Measurements from ENCODE around the gene C1QA. TPM values are rescaled to one million over a fixed set of nuclear protein-coding genes. Genes with fewer than 3 reads are reported as not detected.

C1QA gene
- total and polyA plus RNA-seq, 10 of the 15 experiments (the other 5 are each of a cell fraction or from before 2014, with no cell fraction given), result 0.59 TPM; not detected in 9

DNA sequence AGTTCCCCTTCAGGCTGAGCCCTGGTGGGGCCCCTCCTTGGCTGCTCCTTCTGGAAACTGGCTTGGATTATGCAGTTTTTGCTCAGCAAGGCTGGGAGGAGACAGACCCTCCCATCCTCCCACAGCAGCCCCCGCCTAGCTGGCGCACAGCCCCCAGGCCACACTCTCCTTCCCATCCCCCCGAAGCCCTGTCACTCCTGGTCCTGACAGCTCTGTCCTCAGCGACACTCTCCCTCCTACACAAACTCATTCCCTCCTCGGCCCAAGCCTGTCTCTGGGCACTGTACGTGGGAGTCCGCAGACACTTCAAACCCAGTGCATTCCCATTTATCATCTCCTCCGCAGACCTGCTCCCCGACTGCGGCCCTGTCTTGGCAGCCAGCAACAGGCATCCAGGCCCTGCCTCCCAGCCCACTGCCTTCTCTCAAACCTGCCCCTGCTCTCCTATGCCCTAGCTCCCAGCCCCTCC, 49.2 kb downstream of the C1QA start:
- ChIA-PET SMC1A (ENCODE audit: uncharacterized antibody, unreplicated experiment) (no interaction called here), CTCF (no interaction called here), POLR2A (no interaction called here), RAD21 (ENCODE audit: unreplicated experiment) (no interaction called here)
- Histone ChIP-seq H3K4me3 (no peak overlapping the region), H3K9ac (ENCODE audit: control insufficient read depth, insufficient read depth, low read length) (no peak overlapping the region), H3K36me3 (ENCODE audit: control insufficient read depth in 2 of 2, insufficient read depth in 2 of 2, low read length in 1 of 2) (no peaks in the 10 kb centered on the region), H3K9me3 (replicated peaks; ENCODE audit: control insufficient read depth, insufficient read depth, low read length) (no peaks in the 10 kb centered on the region), H3K4me1 (ENCODE audit: control insufficient read depth, insufficient read depth, low read length) (no peaks in the 10 kb centered on the region), H4K20me1 (ENCODE audit: control insufficient read depth, insufficient read depth) (no peaks in the 10 kb centered on the region), H2AFZ (ENCODE audit: control insufficient read depth, low read depth, low read length) (no peak overlapping the region), H3K27me3 (replicated peaks in 1 of 2; ENCODE audit: control insufficient read depth in 2 of 2, insufficient read depth in 2 of 2, low read length in 1 of 2) (peaks cover 0 to 1% of the 10 kb centered on the region in 2 experiments; a peak in 1 of 4 replicates), H3K79me2 (ENCODE audit: control insufficient read depth, insufficient read depth, low read length) (no peaks in the 10 kb centered on the region), H3K4me2 (ENCODE audit: control insufficient read depth, insufficient read depth) (no peak overlapping the region), H3K27ac (ENCODE audit: control insufficient read depth, insufficient read depth) (no peak overlapping the region)
- ATAC-seq, result no peak
- in situ Hi-C loops (cut with MboI) (no loop called here), intact Hi-C loops (cut with micrococcal nuclease; ENCODE audit: unreplicated experiment) (no loop called here)
- no TSS peak for BruUV-seq (replicated peaks)
- no peak for FAIRE-seq
- TF ChIP-seq KDM1A (IDR thresholded peaks at IDR 0.05; ENCODE audit: borderline replicate concordance), result no peak
- no peak for DNase-seq (ENCODE audit: low read depth, low spot score)
- WGBS (ENCODE audit: insufficient coverage, insufficient replicate concordance, low lambda C conversion rate, missing lambda C conversion rate), result 37% methylated on average over 10 of the region's 10 CpGs

DNA sequence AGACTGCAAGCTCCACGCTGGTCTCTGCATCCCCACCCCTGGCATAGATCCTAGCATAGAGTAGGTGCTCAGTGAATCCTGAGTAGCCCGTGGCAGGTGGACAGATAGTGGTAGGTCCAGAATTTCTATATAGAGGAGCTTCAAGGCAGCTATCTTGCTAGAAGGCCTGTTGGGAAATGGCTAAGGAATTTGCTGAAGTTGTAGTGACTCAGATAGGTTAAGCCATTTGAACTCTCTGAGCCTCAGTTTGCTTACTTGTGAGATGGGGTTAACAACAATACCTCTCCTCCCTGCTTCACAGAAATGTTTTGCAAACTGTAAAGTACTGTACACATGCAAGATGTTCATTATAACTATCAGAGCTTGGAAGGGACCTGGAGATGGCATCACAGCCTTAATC, 50.8 kb downstream of the C1QA start:
- ChIA-PET CTCF (interaction anchor here (0.7 to 1.2 kb wide), 3 partner anchors 9 to 277 kb away, joined by 3 read pairs; no protein-coding TSS in a partner anchor), POLR2A (no interaction called here), SMC1A (ENCODE audit: uncharacterized antibody, unreplicated experiment) (interaction anchor here (0.6 kb wide), 1 partner anchor 891 kb away, joined by 4 read pairs; no protein-coding TSS in a partner anchor), RAD21 (ENCODE audit: unreplicated experiment) (no interaction called here)
- Histone ChIP-seq H3K79me2 (ENCODE audit: control insufficient read depth, insufficient read depth, low read length) (no peaks in the 10 kb centered on the region), H4K20me1 (ENCODE audit: control insufficient read depth, insufficient read depth) (no peaks in the 10 kb centered on the region), H3K4me3 (no peak overlapping the region), H3K27me3 (replicated peaks in 1 of 2; ENCODE audit: control insufficient read depth in 2 of 2, insufficient read depth in 2 of 2, low read length in 1 of 2) (peaks cover 1 to 3% of the 10 kb centered on the region in 2 experiments; a peak in 2 of 4 replicates), H2AFZ (ENCODE audit: control insufficient read depth, low read depth, low read length) (no peak overlapping the region), H3K9me3 (replicated peaks; ENCODE audit: control insufficient read depth, insufficient read depth, low read length) (no peaks in the 10 kb centered on the region), H3K36me3 (ENCODE audit: control insufficient read depth in 2 of 2, insufficient read depth in 2 of 2, low read length in 1 of 2) (no peaks in the 10 kb centered on the region), H3K4me1 (ENCODE audit: control insufficient read depth, insufficient read depth, low read length) (no peaks in the 10 kb centered on the region), H3K4me2 (ENCODE audit: control insufficient read depth, insufficient read depth) (no peak overlapping the region), H3K9ac (ENCODE audit: control insufficient read depth, insufficient read depth, low read length) (no peak overlapping the region), H3K27ac (ENCODE audit: control insufficient read depth, insufficient read depth) (no peak overlapping the region)
- DNase-seq (ENCODE audit: low read depth, low spot score) (no peak), ATAC-seq (no peak), FAIRE-seq (no peak)
- intact Hi-C loops (cut with micrococcal nuclease; ENCODE audit: unreplicated experiment) (no loop called here), in situ Hi-C loops (cut with MboI) (no loop called here)
- 0% methylated on average over 2 of the region's 2 CpGs for WGBS (ENCODE audit: insufficient coverage, insufficient replicate concordance, low lambda C conversion rate, missing lambda C conversion rate)
- no TSS peak for BruUV-seq (replicated peaks)
- no peak for TF ChIP-seq RAD21 (IDR thresholded peaks at IDR 0.05; ENCODE audit: insufficient read depth, low read depth, low read length)
- no peak for TF ChIP-seq MYB (IDR thresholded peaks at IDR 0.05; ENCODE audit: borderline replicate concordance, low read depth, low read length)
- no peak for TF ChIP-seq RBBP5 (conservative IDR thresholded peaks at IDR 0.05)
- TF ChIP-seq ASH2L (IDR thresholded peaks at IDR 0.05; ENCODE audit: borderline replicate concordance, low read depth), result no peak
- TF ChIP-seq NR2F1 (conservative IDR thresholded peaks at IDR 0.05), result no peak
- TF ChIP-seq, protein P1, sequence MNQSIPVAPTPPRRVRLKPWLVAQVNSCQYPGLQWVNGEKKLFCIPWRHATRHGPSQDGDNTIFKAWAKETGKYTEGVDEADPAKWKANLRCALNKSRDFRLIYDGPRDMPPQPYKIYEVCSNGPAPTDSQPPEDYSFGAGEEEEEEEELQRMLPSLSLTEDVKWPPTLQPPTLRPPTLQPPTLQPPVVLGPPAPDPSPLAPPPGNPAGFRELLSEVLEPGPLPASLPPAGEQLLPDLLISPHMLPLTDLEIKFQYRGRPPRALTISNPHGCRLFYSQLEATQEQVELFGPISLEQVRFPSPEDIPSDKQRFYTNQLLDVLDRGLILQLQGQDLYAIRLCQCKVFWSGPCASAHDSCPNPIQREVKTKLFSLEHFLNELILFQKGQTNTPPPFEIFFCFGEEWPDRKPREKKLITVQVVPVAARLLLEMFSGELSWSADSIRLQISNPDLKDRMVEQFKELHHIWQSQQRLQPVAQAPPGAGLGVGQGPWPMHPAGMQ (IDR thresholded peaks at IDR 0.05; ENCODE audit: borderline replicate concordance), result no peak
- TF ChIP-seq, protein P2, sequence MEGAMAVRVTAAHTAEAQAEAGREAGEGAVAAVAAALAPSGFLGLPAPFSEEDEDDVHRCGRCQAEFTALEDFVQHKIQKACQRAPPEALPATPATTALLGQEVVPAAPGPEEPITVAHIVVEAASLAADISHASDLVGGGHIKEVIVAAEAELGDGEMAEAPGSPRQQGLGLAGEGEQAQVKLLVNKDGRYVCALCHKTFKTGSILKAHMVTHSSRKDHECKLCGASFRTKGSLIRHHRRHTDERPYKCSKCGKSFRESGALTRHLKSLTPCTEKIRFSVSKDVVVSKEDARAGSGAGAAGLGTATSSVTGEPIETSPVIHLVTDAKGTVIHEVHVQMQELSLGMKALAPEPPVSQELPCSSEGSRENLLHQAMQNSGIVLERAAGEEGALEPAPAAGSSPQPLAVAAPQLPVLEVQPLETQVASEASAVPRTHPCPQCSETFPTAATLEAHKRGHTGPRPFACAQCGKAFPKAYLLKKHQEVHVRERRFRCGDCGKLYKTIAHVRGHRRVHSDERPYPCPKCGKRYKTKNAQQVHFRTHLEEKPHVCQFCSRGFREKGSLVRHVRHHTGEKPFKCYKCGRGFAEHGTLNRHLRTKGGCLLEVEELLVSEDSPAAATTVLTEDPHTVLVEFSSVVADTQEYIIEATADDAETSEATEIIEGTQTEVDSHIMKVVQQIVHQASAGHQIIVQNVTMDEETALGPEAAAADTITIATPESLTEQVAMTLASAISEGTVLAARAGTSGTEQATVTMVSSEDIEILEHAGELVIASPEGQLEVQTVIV (IDR thresholded peaks at IDR 0.05; ENCODE audit: borderline replicate concordance, partially characterized antibody), result no peak
- no peak for TF ChIP-seq BCL11A (IDR thresholded peaks at IDR 0.05; ENCODE audit: low read depth, low read length)
- TF ChIP-seq KDM1A (IDR thresholded peaks at IDR 0.05; ENCODE audit: borderline replicate concordance), result no peak
- no peak for TF ChIP-seq EGR1 (IDR thresholded peaks at IDR 0.05; ENCODE audit: borderline replicate concordance in 1 of 2, low read depth in 2 of 2, low read length in 2 of 2)
- TF ChIP-seq HDAC6 (IDR thresholded peaks at IDR 0.05; ENCODE audit: unreplicated experiment), result no peak
- no peak for TF ChIP-seq GATAD2B (conservative IDR thresholded peaks at IDR 0.05; ENCODE audit: low read depth)
- no peak for TF ChIP-seq MYC (IDR thresholded peaks at IDR 0.05; ENCODE audit: insufficient read depth, insufficient read length, insufficient replicate concordance, low read length, severe bottlenecking)
